Measurements from ENCODE around the gene CEPT1. TPM values are rescaled to one million over a fixed set of nuclear protein-coding genes. Genes with fewer than 3 reads are reported as not detected.

The CEPT1 gene
- total RNA-seq, 1 experiment from 2014 or later: 33.0 TPM

DNA sequence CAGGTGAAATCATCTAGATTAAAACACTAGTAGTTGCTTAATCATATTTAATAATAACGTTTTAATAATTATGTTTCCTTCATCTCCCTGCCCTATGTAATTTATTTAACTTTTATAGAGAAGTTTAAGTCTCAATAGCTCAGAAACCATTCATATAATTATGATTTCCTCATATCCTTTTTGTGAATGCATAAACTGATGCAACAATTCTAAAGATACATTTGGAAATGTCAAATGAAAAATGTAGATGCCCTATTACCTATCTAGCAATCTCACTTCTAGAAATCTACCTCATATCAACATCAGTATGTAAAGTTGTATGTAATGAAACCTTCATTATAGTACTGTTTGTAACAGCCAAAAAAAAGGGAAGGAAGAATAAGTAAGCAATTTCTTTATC is 10.6 kb upstream of the CEPT1 start:
- H3K36me3 Mint-ChIP-seq (ENCODE audit: insufficient read depth in 1 of 3, low read depth in 3 of 3): peaks cover 3 to 18% (median 17%) of the 10 kb centered on the region in 3 experiments; a peak in 6 of 7 replicates
- H3K56ac ChIP-seq (ENCODE audit: insufficient read length, low read depth, low read length): no peak overlapping the region

More for the DNA sequence above, 10.6 kb upstream of the CEPT1 start:
- Histone ChIP-seq H3K27me3 (ENCODE audit: insufficient read depth, low read length) (no peaks in the 10 kb centered on the region), H3T11ph (ENCODE audit: low read length) (no peak overlapping the region), H4K5ac (ENCODE audit: insufficient read length, low read depth, low read length) (no peak overlapping the region), H3K79me1 (ENCODE audit: insufficient read depth, low read depth, low read length, poor library complexity, severe bottlenecking) (no peaks in the 10 kb centered on the region), H4K20me1 (ENCODE audit: control insufficient read depth, insufficient read depth, insufficient read length) (no peaks in the 10 kb centered on the region), H2BK20ac (ENCODE audit: low read depth, low read length, poor library complexity, severe bottlenecking) (no peak overlapping the region), H2BK12ac (ENCODE audit: insufficient read length, low read depth, low read length) (no peak overlapping the region), H2BK5ac (ENCODE audit: insufficient read length, low read length) (no peak overlapping the region), H3K4me2 (ENCODE audit: insufficient read depth, insufficient read length, low read length) (no peak overlapping the region), H3K4ac (ENCODE audit: low read depth, low read length) (no peak overlapping the region), H2AFZ (ENCODE audit: low read length) (no peak overlapping the region), H2BK15ac (ENCODE audit: low read depth, low read length) (no peak overlapping the region), H3K23me2 (ENCODE audit: insufficient read length, low read depth, low read length, poor library complexity, severe bottlenecking) (no peaks in the 10 kb centered on the region), H4K91ac (ENCODE audit: insufficient read length, low read depth, low read length) (no peak overlapping the region), H3K27ac (ENCODE audit: insufficient read length, low read depth, low read length) (no peak overlapping the region), H2BK120ac (ENCODE audit: low read depth, low read length, poor library complexity, severe bottlenecking) (no peak overlapping the region), H3K9ac (ENCODE audit: extremely low read depth, insufficient read length, low read length) (no peak overlapping the region), H2AK5ac (ENCODE audit: insufficient read length, low read length) (no peak overlapping the region), H3K4me1 (ENCODE audit: insufficient read depth, low read length) (no peaks in the 10 kb centered on the region), H3K23ac (ENCODE audit: insufficient read length, low read depth, low read length) (no peak overlapping the region), H3K79me2 (ENCODE audit: insufficient read depth, low read length) (no peaks in the 10 kb centered on the region), H4K8ac (replicated peaks; ENCODE audit: insufficient read length, low read depth, low read length) (no peak overlapping the region), H3K14ac (ENCODE audit: insufficient read depth, low read length) (no peak overlapping the region), H3K9me3 (ENCODE audit: control insufficient read depth, low read depth, low read length) (no peaks in the 10 kb centered on the region), H3K18ac (ENCODE audit: insufficient read length, low read depth, low read length) (no peak overlapping the region)
- Mint-ChIP-seq H3K27me3 (ENCODE audit: low read depth) (no peaks in the 10 kb centered on the region), H3K9me3 (no peaks in the 10 kb centered on the region), H3K4me1 (peaks cover 0 to 7% of the 10 kb centered on the region in 2 experiments; a peak in 2 of 4 replicates), H3K4me3 (no peak overlapping the region), H3K27ac (no peak overlapping the region)
- TF ChIP-seq, protein P1, sequence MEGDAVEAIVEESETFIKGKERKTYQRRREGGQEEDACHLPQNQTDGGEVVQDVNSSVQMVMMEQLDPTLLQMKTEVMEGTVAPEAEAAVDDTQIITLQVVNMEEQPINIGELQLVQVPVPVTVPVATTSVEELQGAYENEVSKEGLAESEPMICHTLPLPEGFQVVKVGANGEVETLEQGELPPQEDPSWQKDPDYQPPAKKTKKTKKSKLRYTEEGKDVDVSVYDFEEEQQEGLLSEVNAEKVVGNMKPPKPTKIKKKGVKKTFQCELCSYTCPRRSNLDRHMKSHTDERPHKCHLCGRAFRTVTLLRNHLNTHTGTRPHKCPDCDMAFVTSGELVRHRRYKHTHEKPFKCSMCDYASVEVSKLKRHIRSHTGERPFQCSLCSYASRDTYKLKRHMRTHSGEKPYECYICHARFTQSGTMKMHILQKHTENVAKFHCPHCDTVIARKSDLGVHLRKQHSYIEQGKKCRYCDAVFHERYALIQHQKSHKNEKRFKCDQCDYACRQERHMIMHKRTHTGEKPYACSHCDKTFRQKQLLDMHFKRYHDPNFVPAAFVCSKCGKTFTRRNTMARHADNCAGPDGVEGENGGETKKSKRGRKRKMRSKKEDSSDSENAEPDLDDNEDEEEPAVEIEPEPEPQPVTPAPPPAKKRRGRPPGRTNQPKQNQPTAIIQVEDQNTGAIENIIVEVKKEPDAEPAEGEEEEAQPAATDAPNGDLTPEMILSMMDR (conservative IDR thresholded peaks at IDR 0.05): no peak
- whole genome bisulfite sequencing (ENCODE audit: extremely low coverage, insufficient read length, low lambda C conversion rate): no CpG with 5 or more reads among the region's 1 CpG
- DNase-seq: no peak

All from H9 (cell line).